Prostate gland (tissue), 2 donors: Measurements from ENCODE around the gene HSD11B1L.

Experiments used
- CTCF ChIP-seq, 4 experiments: fragments of 200-600 bp in 2 of 4; fragments of 450-650 bp in 2 of 4; sonication (generic) in 2 of 4; IDR thresholded peaks; 1 replicate in 3 of 4; 2 replicates in 1 of 4; pipeline ENCODE4 v1.5.1; 2016 to 2019; ENCODE audit warnings: antibody characterized with exemption in 4 of 4, mild to moderate bottlenecking in 2 of 4, moderate library complexity in 2 of 4
- POLR2A ChIP-seq: fragments of 450-650 bp; IDR thresholded peaks from one replicate; pipeline ENCODE4 v1.6.1; 2016; ENCODE audit warnings: antibody characterized with exemption, mild to moderate bottlenecking

GRCh38 chr19:5718579-5719273, 37.9 kb downstream of the HSD11B1L start:
- TF ChIP-seq POLR2A (no peak), CTCF (IDR thresholded peaks at IDR 0.05) (no peak)
